NB4 (cell line): ENCODE data around the gene RAB30.

Source experiments
- DNase-seq: peaks from one replicate; pipeline ENCODE4 v3.0.0; 2010; ENCODE audit warnings: low read depth
- H3K4me3 ChIP-seq: one replicate; pipeline ENCODE4 v1.5.1; 2011; ENCODE audit warnings: mild to moderate bottlenecking, low read depth, low read length, moderate library complexity
- MYC ChIP-seq: IDR thresholded peaks from 2 replicates; pipeline ENCODE4 v1.6.1; 2011; ENCODE audit warnings: low read depth, low read length
- POLR2A ChIP-seq: IDR thresholded peaks from 2 replicates; pipeline ENCODE4 v1.6.1; 2011; ENCODE audit warnings: mild to moderate bottlenecking; ENCODE audit not compliant: insufficient read length; ENCODE audit errors: extremely low read depth
- TF ChIP-seq, protein P1 (sequence below): IDR thresholded peaks from 2 replicates; pipeline ENCODE4 v1.6.1; 2011; ENCODE audit warnings: low read depth, low read length
- TF ChIP-seq, protein P2 (sequence below): IDR thresholded peaks from one replicate; pipeline ENCODE4 v1.5.1; 2012; ENCODE audit warnings: low read depth, low read length

Gene RAB30

DNA sequence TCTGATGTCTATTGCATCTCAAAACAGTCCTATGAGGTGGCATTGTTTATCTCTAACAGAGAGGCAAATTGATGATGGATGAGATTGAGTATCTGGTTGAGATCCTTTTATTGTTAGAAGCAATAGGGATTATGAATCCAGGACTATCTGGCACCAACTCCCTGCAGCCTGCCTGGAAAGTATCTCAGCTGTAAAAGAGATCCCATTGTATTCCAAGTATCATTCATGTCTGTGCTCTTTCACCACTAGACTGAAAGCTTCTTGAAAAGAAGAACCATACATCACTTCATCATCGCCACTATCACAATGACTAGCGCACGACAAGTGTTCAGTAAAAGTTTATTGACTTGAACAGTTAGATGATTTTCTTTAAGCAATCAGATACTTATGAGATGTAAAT is 43.3 kb upstream of the RAB30 start:
- TF ChIP-seq, protein P1, sequence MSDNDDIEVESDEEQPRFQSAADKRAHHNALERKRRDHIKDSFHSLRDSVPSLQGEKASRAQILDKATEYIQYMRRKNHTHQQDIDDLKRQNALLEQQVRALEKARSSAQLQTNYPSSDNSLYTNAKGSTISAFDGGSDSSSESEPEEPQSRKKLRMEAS, result no peak
- TF ChIP-seq, protein P2, sequence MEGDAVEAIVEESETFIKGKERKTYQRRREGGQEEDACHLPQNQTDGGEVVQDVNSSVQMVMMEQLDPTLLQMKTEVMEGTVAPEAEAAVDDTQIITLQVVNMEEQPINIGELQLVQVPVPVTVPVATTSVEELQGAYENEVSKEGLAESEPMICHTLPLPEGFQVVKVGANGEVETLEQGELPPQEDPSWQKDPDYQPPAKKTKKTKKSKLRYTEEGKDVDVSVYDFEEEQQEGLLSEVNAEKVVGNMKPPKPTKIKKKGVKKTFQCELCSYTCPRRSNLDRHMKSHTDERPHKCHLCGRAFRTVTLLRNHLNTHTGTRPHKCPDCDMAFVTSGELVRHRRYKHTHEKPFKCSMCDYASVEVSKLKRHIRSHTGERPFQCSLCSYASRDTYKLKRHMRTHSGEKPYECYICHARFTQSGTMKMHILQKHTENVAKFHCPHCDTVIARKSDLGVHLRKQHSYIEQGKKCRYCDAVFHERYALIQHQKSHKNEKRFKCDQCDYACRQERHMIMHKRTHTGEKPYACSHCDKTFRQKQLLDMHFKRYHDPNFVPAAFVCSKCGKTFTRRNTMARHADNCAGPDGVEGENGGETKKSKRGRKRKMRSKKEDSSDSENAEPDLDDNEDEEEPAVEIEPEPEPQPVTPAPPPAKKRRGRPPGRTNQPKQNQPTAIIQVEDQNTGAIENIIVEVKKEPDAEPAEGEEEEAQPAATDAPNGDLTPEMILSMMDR, result no peak
- TF ChIP-seq POLR2A, result no peak
- no peak for TF ChIP-seq MYC
- DNase-seq, result no peak
- no peak overlapping the region for H3K4me3 ChIP-seq

- no peak for DNase-seq
- TF ChIP-seq, protein P1, result no peak
- TF ChIP-seq, protein P2, result no peak
- no peak for TF ChIP-seq POLR2A
- no peak for TF ChIP-seq MYC
- no peak overlapping the region for H3K4me3 ChIP-seq
Observed at GRCh38 chr11:83112886-83113285, 41.2 kb upstream of the RAB30 start.

- no peak for TF ChIP-seq POLR2A
- no peak for TF ChIP-seq MYC
- TF ChIP-seq, protein P1, result no peak
- TF ChIP-seq, protein P2, result no peak
- no peak for DNase-seq
- H3K4me3 ChIP-seq, result no peak overlapping the region
Observed at GRCh38 chr11:83105168-83105567, 33.5 kb upstream of the RAB30 start.

GRCh38 chr11:83102834-83103233 is 31.1 kb upstream of the RAB30 start:
- no peak for TF ChIP-seq MYC
- DNase-seq, result no peak

DNA sequence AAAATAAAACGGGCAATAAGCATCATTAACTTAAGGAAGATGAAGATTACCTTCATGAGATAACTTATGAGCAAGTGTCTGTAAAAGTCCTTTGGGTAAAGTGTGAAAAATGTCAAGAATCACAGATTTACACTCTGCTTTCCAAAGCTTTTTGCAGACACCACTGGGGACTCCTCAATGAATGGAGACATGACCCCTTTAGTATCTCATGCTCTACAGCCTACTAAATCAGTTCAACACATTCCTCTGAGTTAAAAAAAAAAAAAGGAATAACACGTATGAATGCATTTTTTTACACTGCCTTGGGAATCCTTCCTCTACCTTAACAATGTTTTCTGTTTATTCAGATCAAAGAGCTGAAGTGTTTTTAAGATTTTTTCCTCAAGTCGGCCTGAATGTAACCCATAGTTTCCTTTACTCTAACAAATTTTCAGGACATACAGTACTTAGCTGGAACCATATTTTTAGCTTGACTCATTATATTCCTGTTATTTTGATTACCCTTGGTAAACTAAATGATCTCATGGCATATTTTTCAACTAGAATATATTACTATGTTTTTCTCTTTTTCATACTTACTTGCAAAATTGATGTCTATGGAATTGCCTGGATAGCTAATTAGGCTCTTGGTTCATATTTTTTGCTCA is 25.9 kb upstream of the RAB30 start:
- H3K4me3 ChIP-seq, result no peak overlapping the region
- TF ChIP-seq MYC (no peak), POLR2A (no peak)
- TF ChIP-seq, protein P1, result no peak
- TF ChIP-seq, protein P2, result no peak
- DNase-seq, result no peak

More at GRCh38 chr11:83102834-83103233, 31.1 kb upstream of the RAB30 start:
- H3K4me3 ChIP-seq, result no peak overlapping the region

GRCh38 chr11:83093634-83094033 is 21.9 kb upstream of the RAB30 start:
- H3K4me3 ChIP-seq, result no peak overlapping the region
- no peak for TF ChIP-seq MYC
- no peak for TF ChIP-seq POLR2A
- TF ChIP-seq, protein P1, result no peak
- no peak for DNase-seq
